HG02852 (cell line): Measurements from ENCODE around the gene TCP1.
"Not testable (repeated sequence)": the region's sequence is repeated elsewhere in the genome, so short reads cannot be mapped to it uniquely, and the experiment has no call there.

Experiments used
- ATAC-seq: cut with Tn5 transposase; IDR thresholded peaks from one replicate; pipeline ENCODE4 v1.9.1; 2021; ENCODE audit warnings: mild to moderate bottlenecking, moderate library complexity; ENCODE audit not compliant: unreplicated experiment

TCP1 gene

DNA sequence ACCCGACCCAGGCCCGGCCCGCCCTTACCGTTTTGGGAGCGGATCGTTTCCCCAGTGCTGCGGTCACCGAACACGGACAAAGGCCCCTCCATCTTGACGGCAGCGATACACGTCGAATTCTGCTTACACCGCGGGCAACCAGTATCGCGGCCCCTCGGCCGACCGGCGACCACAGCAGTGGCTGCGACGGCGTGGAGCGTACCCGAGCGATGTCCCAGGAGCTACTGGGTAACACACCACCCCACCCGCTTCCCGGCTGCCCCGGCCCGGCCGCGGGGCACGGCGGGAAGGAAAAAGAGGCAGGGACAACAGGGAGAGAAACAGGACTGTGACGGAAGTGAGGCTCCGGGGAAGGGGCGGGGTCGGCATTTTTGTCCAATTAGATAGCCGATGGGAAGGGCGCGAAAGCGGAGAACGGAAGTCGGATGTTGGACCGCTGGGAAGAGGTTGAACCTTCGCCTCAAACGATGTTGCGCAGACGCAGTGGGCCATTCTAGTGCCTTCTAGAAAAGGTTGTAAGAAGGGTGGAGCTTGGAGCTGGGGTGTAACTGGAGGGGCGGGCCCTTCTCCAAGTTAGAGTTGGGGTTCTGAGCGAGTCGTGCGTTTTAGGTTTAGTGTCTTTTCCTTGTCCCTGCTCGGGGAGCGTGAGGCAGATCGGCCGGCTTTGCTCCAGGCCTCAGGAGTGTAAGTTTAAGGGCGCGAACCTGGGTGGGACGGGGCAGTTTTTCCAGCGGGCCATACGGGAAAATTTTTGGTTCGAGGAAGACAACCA is at the start of gene TCP1:
Gene TCP1, minus strand, starts transcription at position 226 of the 772 bp plus-strand sequence. Its CDS starts 134 bp downstream, at position 92.
- ATAC-seq = peak; percentile 70

DNA sequence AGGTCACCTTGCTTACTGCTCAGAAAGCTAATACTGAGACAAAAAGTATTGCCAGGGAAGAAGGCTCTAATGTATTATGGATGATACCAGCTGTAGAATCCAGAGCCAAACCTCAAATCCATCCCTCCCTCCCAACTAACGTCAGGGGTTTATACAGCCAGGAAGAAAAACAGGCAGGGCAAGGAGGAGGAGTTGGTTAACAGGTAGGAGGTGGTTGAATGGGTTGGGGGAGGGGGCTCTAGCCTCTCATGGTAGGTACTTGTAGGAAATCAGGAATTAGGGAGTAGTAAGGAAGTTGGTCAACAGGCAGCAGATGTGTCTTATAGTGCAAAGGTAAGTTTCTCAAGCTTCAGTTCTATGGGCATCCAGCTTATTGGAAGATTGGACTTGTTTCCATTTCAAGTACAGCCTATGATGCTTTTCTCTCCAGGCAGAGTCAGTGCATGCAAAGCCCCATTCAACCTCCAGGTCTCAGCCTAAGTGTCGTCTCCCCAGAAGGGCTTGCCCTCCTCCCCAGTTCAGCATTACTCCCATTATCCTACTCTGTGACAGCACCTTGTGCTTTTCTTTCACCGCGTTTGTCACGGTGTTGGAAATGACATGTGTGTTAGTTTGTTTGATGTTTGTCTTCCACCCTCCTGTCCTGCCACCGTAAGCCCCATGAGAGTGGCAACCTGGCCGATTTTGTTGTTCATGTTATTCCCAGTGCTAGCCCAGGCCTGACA is 48.8 kb upstream of the TCP1 start:
- no peak for ATAC-seq

DNA sequence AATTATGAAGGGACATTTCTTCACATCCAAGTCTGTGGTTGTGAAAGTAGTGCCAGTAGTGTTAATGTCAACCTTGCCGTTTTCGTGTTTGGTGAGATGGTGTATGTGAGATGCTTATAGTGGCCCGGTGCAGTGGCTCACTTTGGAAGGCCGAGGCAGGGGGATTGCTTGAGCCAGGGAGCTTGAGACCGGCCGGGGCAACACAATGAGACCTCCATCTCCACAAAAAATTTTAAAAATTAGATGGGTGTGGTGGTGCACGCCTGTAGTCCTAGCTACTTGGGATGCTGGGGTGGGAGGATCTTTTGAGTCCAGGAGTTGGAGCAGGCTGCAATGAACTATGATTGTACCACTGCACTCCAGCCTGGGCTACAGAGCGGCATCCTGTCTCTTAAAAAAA is 48.1 kb upstream of the TCP1 start:
- no peak for ATAC-seq

DNA sequence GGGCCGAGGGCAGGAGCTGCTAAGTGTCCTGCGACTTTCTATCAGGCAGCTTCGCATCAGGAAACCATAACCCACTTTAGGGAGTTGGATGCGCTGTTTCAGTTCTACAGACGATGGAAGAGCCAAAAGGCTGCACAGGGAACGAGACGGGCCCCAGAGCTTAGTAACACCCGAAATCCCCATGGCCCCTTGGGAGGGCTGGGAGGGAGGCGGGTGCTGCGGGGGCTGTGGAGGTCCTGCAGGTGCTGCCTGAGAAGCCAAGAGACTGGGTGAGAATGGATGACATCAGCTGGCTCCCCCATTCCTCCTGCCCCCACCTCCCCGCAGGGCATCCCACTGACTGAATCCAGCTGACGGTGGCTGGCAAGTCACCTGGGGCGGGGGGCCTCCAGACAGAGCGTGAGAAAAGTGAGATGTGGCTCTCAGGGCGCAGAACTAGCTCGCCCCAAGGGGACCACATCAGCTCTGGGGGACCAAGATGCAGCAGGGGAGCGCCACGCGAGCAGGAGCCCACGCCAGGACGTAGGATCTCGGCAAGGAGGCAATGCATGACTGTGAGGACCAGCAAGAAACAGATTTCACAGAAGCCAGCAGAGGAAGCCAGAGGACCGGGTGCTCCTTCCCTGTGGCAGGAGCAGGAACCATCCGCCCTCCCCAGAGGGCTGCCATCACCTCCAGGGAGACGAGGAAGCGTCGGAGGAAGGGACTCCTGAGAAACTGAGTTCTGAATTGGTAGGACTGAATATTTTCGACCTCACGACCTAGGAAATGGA is 47.5 kb upstream of the TCP1 start:
- ATAC-seq = no peak

DNA sequence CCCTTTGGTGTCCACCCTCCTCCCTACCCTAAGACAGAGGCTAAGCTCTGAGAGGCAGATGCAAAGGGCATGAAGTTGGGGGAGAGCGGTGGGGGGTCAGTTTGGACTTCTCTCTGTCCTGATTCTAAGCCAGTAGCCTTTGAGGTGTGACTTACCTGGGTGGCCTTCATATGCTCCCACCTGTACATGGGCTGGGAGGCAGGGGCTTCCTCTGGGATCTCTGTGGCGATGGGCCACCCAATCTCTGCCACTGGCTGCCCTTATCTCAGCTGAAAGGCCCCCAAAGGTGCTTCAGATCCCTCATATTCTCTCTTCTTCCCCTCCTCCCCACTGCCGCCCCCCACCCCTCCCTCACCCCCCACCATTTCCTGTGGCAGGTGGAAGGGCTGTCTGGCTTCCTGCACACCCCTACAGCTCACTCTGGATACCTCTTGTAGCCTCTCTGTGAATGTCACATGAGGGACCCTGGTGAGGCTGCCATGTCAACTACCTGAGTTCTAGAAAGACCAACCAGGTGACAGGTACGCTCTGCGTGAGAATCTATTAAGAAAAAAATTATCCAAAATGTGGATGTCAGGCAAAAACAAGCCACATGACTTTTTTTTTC is 44.7 kb upstream of the TCP1 start:
- ATAC-seq = no peak

DNA sequence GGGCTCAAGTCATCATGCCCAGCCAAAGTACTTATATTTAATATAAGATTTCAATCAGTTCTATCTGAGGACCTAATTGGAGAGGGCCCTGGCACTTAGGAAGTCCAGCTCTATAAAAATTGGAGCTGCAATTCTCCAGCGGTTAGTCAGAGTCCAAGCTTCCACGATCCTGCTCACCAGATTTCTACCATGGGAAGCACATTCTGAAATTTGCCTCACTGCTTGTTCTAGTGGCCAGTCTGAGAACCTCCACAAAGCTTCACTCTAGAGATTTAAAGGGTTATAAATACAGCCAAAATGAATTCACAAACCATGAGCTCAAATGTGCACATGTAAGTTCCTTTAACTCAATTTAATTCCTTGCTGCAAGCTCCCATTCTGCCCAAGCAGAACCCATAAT is 44.2 kb upstream of the TCP1 start:
- no peak for ATAC-seq

DNA sequence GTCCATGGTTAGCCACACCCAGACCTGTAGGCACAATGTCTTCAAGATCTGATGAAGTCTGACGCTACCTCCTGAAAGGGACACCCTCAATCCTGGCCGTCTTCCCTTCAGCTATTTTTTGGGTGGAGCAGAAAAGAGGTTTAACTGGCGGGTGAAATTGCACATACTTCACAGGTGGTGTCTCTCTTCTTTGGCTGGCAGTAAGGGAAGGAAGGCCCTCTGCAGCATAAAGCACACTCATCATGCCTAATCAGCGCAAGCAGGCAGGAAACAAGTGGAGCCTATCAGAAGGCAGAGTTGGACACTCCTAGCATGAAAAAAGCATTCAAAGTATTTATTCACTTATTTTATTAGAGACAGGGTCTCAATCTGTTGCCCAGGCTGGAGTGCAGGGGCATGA is 43.5 kb upstream of the TCP1 start:
- ATAC-seq = no peak

DNA sequence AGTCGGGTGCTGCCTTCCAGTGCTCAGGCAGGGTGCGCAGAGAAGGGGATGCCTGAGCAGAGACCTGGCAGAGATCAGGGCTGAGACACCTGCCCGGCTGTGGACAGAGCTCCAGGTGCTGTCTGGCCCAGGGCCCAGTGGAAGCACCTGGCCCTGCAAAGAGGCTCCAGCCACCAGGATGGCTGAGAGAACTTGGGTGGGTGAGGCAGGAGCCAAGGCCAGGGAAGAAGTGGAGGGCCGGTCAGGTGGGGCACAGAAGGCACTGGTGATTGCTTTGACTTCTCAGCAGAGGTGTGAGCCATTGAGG is 41.9 kb upstream of the TCP1 start:
- no peak for ATAC-seq

DNA sequence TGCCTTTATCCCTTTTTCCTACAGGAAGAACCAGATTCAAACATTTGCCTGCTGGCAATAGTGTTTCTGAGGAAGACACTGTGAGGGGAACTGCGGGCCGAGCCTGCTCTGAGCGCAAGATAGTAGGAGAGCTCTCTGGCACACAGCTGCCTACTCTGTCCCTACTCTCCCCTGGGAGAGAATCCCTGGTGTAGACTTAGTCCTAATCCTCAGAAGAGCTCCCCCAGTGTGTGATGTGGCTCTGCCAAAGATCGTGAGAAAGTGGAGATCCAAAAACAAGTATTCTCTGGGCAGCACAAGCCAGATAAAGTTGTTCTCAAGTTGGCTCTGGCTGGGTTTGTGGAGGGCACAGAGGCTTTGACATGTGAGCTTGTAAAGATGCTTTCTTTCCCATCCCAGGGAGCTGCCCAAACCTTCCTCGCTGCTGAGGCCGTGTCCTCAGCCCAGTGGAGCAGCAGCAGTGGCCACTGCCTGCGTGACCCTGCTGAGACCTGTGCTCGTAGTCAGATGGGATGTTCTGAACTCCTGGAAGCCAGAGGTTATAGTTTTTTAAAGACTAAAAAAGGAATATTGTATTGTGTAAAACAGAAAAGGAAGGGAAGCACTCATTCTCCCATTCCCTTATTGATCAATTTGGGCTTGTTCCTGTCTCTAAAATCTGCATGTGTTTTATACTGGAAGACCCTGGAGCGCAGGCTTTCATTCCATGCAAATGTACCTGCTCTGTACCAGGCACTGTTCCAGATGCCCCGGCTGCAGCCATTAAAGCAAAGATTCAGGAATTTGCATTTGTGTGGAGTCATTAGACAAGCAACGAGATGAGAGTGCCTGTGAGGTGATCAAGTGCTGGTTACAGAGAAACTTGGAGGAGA is 41.3 kb upstream of the TCP1 start:
- ATAC-seq = no peak

DNA sequence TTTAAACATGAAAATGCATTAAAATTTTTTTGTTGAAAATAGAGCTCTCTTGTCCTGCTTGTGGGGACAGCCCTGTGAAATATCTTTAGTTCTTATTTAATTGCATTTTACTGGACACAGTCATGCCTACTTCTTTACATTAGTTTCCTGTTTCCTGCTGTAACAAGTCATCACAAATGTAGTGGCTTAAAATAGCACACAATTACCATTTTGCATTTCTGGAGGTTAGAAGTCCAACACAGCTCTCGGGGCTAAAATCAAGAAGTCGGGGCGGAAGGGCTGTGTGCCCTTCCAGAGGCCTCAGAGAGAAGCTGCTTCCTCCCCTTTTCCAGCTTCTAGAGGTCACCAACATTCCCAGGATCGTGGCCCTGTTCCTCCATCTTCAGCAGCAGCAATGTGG is 40.1 kb upstream of the TCP1 start:
- no peak for ATAC-seq

DNA sequence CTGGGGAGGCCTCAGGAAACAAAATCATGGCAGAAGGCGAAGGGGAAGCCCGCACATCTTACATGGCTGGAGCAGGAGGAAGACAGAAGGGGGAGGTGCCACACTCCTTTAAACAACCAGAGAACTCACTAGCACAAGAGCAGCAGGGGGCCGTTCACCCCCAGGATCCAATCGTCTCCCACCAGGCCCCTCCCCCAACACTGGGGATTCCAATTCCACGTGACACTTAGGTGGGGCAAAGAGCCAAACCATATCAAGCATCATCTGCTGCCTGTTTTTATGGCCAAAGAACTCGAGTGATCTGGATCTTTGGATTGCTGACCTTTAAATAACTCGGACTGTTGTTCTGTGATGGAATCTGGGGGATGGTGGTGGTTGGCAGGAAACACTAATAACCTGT is 38.7 kb upstream of the TCP1 start:
- no peak for ATAC-seq

DNA sequence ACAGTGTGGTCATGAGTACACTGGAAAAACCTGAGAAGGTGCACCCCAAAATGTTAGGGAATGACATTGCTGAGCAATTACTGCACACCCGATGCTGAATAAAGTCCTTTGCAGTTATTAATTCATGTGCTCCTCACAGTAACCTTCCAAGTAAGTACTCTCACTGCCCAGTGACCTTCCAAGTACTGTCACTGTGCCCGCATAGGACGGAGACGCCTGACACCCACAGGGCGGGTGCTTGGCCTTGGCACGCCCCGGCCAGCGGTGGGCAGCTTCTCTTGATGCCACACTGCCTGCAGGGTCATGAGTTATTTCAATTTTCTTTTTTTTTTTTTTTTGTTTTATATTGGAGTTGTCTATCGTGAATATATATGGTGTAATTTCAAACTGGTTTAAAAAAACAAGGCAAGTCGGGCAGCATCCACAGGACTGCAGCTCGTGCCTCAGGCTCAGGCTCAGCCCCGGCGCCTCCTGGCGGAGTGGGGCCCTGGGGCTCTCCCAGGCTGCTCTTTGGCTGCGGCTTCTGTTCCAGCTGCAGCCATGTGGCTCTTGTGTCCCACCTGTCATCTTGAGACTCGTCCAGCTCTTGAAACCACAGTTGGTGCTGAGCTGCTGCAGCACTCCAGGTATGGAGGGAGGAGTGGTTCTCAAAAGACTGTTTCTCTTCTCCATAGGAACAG is 37.7 kb upstream of the TCP1 start:
- ATAC-seq = no peak

DNA sequence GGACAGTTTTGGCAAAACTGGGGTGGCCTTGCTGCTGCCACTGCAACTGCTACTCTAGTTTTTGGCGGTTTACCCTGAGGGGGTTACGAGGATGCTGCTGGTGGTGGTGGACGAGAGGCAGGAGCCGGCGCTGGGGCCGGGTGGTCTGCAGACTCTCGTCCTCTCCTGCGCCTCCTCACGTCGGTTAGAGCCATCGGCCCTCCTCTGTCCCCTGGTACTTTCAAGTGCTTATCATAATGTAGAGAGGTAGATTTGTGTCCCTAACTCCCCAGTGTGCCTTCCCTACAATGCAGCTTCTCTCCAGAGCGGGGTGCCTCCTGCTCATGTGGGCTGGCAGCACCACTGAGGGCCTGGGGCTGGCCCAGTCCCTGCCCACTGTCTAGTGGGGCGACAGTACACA is 36.6 kb upstream of the TCP1 start:
- no peak for ATAC-seq

DNA sequence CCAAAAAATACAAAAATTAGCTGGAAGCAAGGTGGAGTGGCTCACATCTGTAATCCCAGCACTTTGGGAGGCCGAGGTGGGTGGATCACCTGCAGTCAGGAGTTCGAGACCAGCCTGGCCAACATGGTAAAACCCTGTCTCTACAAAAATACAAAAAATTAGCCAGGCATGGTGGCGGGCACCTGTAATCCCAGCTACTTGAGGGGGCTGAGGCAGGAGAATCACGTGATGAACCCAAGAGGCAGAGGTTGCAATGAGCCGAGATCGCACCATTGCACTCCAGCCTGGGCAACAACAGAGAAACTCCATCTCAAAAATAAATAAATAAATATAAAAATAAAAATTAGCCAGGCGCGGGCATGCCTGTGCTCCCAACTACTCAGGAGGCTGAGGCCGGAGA is 35.3 kb upstream of the TCP1 start:
- ATAC-seq = not testable (repeated sequence)

DNA sequence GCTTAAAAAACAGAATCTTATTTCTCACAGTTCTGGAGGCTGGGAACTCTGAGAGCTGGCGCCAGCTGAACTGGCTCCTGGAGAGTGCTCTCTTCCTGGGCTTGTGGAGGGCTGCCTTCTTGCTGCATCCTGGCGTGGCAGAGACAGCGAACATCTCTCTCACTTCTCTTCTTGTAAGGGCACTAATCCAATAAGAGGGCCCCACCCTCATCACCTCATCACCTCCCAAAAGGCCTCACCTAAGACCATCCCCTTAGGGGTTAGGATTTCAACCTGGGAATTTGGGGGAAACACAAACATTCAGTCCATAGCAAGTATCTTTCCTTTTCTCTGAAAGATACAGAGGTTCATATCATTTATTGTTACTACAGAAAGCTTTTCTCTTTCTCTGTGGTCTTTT is 34.6 kb upstream of the TCP1 start:
- ATAC-seq = no peak

DNA sequence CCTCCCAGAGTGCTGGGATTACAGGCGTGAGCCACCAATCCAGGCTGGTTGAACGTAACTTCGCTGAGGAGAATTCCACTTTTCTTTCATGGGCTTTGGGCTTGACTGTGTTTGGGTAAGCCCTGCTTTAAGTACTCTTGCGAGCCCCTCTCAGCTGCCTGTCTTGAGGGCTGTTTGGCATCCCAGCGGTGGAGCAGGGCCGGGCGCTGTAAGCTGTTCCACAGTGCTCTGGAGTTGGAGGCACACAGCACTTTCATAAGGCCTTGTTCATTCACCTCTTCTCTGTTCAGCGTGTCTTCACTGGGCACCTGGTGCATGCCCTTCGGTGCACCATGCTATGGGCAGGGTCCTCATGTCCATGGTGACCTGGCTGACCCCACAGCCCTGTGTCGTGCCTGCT is 32.3 kb upstream of the TCP1 start:
- no peak for ATAC-seq

DNA sequence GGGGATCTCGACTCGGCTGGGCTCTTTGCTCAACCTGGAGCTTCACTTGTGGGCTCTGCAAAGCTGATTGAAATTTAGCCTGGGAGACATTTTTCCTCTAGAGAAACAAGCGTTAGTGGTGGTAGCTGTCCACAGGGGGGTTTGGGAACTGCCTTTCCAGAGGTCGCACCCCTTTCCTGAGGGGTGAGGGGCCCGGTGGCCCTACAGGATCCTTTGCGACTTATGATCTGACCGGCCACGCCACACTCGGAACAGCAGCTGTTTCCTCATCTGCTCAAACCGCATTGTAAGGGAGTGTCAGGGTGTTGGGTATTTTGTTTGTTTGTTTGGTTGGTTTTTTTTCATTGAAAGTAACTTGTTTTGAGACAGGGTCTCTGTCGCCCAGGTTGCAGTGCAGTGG is 31.7 kb upstream of the TCP1 start:
- ATAC-seq = no peak

DNA sequence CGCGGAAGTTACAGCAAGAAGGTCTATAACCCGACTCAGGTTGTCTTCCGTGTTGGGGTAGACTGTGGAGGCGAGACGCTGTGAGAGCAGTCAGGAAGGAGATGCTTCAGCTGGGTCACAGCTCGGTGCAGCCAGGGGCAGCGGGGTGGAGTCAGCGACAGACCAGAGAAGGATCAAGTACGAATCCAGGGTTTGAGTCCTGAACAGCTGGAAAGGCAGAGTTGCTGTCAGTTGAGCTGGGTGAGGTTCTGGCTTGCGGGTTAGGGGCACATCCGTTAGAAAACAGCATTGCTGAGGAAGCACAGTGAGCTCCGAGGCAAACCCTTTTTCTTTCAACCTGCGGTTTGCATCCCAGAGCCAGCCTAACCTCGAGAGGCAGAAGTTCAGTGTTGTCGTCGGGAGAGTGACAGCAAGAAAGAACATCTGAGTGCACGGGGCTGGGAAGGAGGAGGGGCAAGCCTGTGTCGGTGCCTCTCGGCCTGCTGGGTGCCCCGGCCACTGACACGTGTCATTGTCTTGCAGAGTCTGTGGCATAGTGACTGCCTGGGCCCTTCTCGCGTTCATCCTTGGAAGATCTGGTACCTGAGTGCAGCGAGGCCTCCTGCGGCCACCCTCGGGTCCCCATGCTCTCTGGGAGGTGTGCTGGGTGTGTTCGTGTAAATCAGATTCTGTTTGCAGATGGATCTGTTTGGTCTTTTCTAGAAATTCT is 30.7 kb upstream of the TCP1 start:
- peak; percentile 58 for ATAC-seq

DNA sequence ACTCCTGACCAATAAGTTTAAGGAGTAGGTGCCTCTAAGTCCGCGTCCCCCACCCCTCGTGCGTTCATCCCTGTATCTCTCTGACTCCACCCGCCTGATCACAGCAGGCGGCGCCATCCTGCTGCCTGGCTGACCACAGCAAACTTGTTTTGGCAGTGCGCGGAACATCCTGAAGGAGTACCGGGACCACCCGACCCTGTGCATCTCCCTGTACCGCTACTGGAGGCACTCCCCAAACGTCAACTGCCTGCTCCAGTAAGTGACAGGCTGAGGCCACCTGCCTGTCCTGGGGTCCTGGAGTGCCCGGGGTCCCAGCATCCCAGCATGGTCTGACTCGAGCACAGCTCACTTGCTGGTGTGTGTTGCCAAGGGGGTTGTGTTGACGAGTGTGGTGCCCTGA is 29.7 kb upstream of the TCP1 start:
- no peak for ATAC-seq
